ENCODE measurements around the gene KDM1B. TPM values are rescaled to one million over a fixed set of nuclear protein-coding genes. Genes with fewer than 3 reads are reported as not detected.
A peak's percentile ranks its signal among the peaks of the same experiment; 100 is the strongest.

KDM1B gene
- total and polyA plus RNA-seq, 2 experiments from 2014 or later: 1.6 to 15.4 TPM

DNA sequence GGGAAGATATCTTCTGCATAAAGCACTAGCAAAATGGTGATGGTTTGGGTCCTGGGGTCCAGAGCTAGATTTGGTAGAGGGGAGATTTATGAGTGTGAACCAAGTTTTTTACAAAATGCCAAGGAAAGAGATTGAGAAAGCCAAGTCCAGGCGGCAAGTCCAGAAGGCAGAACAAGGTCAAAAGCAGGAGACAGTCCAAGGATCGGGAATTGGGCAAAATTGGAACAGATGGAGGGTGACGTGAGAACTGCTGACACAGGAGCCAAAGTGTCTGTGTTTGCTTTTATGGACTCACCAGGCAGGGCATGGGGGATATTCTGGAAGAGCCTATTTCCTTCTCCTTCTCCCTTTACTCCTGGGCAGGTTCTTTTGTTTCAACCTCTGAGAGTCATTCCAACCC lies 36.9 kb upstream of the KDM1B start:
- H3K27me3 ChIP-seq: peaks cover 5% of the 10 kb centered on the region

DNA sequence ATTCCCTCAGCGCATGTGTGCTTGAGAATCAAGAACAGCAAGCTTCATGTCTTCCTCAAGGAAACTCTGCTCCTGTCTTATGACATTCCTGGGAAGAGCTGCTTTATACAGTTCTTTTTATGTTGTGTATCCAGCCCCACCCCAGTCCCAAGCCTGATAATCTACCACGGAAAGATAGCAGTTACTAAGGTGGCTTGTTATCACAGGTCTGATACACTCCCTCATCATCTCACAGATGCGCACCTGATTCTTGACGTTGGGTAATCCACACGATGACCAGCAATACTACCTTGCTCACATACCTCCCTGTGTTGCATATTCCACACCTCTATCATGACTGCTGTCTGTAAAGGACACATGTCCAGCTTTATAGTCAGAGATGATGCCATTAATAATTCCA lies 36.0 kb upstream of the KDM1B start:
- TF ChIP-seq, protein P1, sequence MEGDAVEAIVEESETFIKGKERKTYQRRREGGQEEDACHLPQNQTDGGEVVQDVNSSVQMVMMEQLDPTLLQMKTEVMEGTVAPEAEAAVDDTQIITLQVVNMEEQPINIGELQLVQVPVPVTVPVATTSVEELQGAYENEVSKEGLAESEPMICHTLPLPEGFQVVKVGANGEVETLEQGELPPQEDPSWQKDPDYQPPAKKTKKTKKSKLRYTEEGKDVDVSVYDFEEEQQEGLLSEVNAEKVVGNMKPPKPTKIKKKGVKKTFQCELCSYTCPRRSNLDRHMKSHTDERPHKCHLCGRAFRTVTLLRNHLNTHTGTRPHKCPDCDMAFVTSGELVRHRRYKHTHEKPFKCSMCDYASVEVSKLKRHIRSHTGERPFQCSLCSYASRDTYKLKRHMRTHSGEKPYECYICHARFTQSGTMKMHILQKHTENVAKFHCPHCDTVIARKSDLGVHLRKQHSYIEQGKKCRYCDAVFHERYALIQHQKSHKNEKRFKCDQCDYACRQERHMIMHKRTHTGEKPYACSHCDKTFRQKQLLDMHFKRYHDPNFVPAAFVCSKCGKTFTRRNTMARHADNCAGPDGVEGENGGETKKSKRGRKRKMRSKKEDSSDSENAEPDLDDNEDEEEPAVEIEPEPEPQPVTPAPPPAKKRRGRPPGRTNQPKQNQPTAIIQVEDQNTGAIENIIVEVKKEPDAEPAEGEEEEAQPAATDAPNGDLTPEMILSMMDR (IDR thresholded peaks at IDR 0.05; ENCODE audit: low read depth, low read length): no peak
- H3K27me3 ChIP-seq: peaks cover 5% of the 10 kb centered on the region
- no peaks in the 10 kb centered on the region for H3K4me1 ChIP-seq (ENCODE audit: low read depth)
- H3K36me3 ChIP-seq: no peaks in the 10 kb centered on the region
- no peak overlapping the region for H3K4me3 ChIP-seq
- no peaks in the 10 kb centered on the region for H3K9me3 ChIP-seq (ENCODE audit: low read depth)
- DNase-seq (ENCODE audit: low read depth in 1 of 2, low spot score in 1 of 2): no peak
- H3K27ac ChIP-seq: no peak overlapping the region

More for the DNA sequence above, 36.9 kb upstream of the KDM1B start:
- Histone ChIP-seq H3K9me3 (ENCODE audit: low read depth) (no peaks in the 10 kb centered on the region), H3K27ac (no peak overlapping the region), H3K4me3 (no peak overlapping the region), H3K36me3 (no peaks in the 10 kb centered on the region), H3K4me1 (ENCODE audit: low read depth) (no peaks in the 10 kb centered on the region)
- DNase-seq (ENCODE audit: low read depth in 1 of 2, low spot score in 1 of 2): no peak
- TF ChIP-seq, protein P1 (IDR thresholded peaks at IDR 0.05; ENCODE audit: low read depth, low read length): no peak

DNA sequence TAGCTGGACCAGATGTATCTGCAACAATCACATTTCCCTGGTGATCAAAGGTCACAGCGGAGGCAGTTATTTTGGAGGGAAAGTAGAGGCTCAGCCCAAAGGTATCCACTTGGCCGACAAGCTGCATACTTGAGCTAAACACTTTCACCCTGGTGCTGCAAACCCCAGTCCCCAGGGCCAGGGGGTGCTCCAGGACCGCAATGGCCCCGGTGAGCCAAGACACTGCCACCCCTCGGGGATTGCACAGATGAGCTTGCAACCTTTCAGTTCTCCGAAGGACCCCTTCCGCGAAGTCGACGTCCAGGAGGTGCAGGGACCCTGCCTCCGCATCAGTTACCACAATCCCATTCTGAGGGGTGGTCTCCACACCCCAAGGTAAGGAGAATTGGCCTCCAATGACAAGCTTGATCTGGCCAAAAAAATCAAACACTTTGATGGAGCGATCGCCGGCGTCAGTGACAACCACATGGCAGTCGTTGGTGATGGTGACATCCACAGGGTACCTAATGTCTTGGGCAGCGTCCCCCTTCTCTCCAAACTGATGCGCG lies 33.6 kb upstream of the KDM1B start:
- no peak overlapping the region for H3K27ac ChIP-seq
- no peaks in the 10 kb centered on the region for H3K4me1 ChIP-seq (ENCODE audit: low read depth)
- peaks cover 5% of the 10 kb centered on the region for H3K27me3 ChIP-seq
- no peak for DNase-seq (ENCODE audit: low read depth in 1 of 2, low spot score in 1 of 2)
- no peaks in the 10 kb centered on the region for H3K9me3 ChIP-seq (ENCODE audit: low read depth)
- H3K4me3 ChIP-seq: no peak overlapping the region
- H3K36me3 ChIP-seq: no peaks in the 10 kb centered on the region
- TF ChIP-seq, protein P1 (IDR thresholded peaks at IDR 0.05; ENCODE audit: low read depth, low read length): no peak

DNA sequence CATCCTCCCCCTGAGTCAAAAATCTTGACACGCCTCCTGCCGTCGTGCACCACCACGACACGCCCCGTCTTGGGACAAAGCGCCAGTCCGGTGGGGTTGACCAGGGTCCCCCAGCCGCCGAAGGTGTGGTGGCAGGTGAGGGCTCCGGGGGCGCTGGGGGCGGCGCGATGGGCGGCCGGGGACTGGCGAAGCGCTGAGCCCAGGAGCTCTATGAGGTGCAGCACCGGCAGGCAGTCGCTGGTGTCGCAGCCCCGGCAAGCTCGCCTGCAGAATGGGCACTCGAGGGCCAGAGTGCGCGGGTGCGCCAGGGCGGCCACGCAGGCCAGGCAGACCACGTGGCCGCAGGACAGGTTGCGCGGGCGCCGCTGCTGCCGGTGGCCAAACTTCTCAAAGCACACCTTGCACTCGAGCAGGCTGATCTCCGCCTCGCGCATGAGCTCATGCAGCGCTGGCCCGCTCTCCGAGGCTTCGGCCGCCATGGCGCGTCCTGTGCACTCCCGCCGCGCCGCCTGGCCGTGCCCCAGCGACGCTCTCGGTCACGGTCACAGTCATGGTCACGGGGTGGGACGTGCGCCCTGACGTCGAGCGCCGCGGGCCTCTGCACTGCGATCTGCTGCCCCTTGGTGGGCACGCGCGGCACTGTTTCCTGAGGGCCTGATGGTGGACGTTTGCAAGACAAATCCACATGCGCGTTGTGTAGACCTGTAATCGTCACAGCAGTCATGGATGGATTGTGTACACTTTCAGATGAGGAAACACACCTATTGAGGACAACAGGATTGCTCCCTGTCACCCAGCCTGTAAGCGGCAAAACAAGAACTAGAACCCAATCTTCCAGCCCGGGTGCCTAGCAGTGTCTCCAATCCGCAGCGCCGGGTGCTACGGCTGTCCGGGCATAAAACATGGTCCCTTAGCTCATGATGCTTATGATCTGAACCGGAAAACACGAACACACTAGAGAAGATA lies 32.8 kb upstream of the KDM1B start, which contains the start of gene NHLRC1:
NHLRC1 (minus strand) TSS at position 550 of the 966 bp plus-strand sequence; CDS start at position 479, 71 bp downstream.
- peak; percentile 87 to 93 for DNase-seq (ENCODE audit: low read depth in 1 of 2, low spot score in 1 of 2)
- Histone ChIP-seq H3K36me3 (no peaks in the 10 kb centered on the region), H3K4me3 (peak within 1 kb of the TSS; percentile 16), H3K4me1 (ENCODE audit: low read depth) (no peaks in the 10 kb centered on the region), H3K9me3 (ENCODE audit: low read depth) (no peaks in the 10 kb centered on the region), H3K27ac (no peak within 1 kb of the TSS), H3K27me3 (peaks cover 5% of the 10 kb centered on the region)
- TF ChIP-seq, protein P1 (IDR thresholded peaks at IDR 0.05; ENCODE audit: low read depth, low read length): peak; percentile 91

DNA sequence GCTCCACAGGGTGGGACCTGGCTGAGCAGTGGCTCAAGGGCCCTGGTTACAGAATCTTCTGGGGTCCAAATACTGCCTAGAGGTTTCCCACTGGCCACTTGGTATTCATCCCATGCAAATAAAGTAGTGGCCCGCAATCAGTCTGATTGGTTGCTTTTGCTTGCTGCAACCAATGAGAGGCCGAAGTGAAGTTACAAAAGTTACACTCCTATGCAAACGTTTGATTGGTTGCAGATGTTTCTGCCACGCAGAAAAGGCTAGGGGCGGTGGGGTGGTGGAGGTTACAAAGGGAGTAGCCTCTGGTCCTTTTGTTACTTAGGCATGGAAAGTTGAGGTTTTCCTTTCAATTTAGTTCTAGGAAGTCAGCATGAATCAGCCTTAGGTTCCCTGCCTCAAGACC lies 29.1 kb upstream of the KDM1B start:
- Histone ChIP-seq H3K36me3 (peaks cover 6% of the 10 kb centered on the region), H3K27me3 (peaks cover 5% of the 10 kb centered on the region), H3K4me1 (ENCODE audit: low read depth) (no peaks in the 10 kb centered on the region), H3K27ac (no peak overlapping the region), H3K4me3 (no peak overlapping the region), H3K9me3 (ENCODE audit: low read depth) (no peaks in the 10 kb centered on the region)
- TF ChIP-seq, protein P1 (IDR thresholded peaks at IDR 0.05; ENCODE audit: low read depth, low read length): no peak
- peak in 1 of 2 donors; percentile 12 for DNase-seq (ENCODE audit: low read depth in 1 of 2, low spot score in 1 of 2)
